Midbrain (tissue), 1 donor: ENCODE results near the gene RHOT2.
"Not testable (repeated sequence)": the region's sequence is repeated elsewhere in the genome, so short reads cannot be mapped to it uniquely, and the experiment has no call there.

Experiments
- DNase-seq: peaks from one replicate; lab custom pipeline; 2025; lab: John Stamatoyannopoulos, UW

Gene RHOT2

DNA sequence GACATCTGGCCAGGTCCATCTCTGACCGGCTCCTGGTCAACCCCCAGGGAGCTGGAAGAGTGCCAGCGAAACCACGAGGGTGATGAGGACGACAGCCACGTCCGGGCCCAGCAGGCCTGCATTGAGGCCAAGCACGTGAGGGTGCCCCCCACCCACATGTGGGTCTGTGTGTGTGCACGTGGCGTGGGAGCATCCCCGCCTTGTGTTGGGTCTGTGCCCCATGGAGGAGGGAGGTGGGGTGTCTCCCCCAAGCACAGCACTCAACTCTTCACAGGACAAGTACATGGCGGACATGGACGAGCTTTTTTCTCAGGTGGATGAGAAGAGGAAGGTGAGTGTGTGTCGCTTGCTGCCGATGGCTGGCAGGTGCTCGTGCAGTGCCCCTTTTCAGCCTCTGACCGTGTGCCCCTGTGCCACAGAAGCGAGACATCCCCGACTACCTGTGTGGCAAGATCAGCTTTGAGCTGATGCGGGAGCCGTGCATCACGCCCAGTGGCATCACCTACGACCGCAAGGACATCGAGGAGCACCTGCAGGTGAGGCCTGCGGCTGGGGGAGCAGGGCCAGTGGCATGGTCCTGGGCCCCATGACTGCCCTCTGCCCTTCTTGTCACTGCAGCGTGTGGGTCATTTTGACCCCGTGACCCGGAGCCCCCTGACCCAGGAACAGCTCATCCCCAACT, 14.0 kb downstream of the RHOT2 start:
- DNase-seq, result no peak

GRCh38 chr16:682493-683395, 14.8 kb downstream of the RHOT2 start:
- DNase-seq, result no peak

DNA sequence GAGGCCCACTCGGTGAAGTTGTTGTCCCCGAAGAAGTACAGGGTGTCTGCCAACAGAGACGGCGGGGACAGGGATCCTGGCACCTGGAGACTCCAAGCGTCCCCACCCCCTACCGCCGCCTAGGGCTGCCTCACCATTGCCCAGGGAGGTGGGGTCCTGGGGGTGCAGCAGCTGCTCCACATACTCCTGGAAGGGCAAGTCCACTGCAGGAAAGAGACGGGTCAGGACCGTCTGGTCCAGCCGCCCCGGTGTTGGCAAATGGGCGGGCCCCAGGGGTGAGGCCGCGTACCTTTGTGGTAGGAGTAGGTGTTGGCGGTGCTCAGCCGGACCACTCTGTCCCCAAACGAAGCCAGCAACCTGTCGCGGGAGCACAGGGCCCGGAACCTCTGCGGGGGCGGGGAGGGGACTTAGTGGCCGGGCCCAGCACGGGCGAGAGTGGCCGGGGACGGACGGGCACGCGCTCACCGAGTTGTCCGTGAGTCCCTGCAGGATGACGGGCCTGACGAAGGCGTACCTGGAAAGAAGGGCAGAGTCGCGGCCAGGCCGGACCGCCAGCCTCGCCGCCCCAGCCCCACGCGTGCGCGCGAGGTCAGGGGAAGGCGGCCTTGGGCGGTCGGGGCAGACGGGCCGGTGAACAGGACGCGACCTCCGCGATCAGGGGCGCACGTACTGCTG, 15.6 kb downstream of the RHOT2 start:
- DNase-seq, result no peak

DNA sequence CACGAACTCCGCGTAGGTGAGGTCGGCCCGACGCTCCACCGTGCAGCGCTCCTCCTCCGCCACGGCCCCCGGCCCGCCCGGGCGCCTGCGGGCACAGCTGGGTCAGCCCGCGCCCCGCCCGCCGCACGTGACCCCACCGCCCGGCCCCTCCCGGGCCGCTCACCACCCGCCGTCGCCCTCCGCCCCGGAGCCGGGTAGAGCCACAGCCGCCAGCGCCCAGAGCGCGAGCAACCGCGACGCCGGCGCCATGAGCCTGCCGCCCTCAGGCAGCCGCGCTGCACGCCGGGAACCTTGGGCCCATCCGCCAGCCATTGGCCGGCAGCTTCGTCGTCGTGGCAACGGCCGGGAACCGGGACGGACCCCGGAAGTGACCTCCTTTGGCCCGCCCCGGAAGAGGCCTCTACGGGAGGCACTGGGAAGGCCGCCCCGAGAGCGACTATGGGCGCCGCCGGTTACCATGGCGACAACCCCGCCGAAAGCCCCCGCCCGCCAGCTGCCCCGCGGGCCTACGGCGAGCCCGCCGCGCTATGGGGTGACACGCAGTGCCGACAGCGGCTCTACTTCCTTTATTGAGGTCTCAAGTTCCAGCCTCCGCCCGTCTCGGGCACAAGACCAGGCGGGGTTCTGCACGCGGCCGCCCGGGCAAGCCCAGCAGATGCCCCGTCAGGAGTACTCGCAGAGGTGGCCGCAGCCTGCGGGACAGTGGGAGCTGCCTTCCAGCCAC, 16.3 kb downstream of the RHOT2 start, which contains the start of gene JMJD8:
Gene JMJD8 (minus strand): TSS at position 264 of the 724 bp plus-strand sequence. CDS start 15 bp downstream, at position 249.
- DNase-seq, result peak; percentile 97

DNA sequence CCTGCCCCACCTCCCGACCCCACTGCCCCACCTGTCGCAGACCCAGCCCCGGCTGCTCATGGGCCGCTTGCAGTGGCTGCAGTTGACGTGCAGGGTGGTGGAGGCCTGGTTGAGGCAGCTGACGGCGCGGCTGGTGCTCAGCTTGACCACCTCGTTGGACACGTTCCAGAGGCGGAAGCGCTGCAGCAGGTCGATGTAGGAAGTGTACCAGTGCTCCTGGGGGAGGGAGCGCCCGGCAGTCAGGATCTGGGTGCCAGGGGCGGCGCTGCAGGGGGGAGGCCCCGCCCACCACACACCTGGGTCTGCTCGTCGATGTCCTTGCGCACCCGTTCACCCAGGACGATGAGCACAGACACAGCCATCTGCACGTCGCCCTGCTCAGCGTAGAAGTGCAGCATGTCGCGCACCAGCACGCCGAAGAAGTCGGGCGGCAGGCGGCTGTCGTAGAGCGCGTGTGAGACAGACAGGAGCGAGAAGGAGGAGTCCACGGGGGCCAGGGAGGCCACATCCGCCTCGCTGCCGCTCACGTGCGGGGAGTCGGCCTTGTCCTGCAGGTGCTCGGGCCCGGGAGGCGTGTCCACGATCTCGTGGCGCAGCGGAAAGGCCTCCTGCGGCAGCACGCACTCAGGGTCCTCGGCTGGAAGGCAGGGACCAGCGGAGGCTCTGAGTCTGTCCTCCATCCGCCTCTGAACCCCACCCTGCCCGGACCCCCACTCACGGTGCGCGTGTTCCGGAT, 17.2 kb downstream of the RHOT2 start:
- no peak for DNase-seq

DNA sequence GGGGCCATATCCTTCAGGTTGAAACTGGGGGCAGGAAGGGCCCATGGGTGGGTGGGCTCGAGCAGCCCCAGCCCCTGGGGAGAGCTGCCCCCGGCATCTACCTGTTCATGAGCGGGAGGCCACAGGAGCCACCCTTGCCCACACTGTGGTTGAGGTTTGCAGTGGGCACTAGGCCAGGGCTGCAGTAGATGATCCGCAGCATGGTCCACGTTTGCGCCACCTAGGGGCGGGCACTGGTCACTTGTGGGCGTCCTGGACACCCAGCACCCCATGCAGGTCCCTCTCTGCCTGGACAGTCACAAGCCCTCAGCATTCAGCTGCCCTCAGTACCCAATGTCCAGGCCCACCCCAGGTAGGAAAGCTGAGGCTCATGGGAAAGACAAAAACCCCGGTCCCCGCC, 18.0 kb downstream of the RHOT2 start:
- no peak for DNase-seq

DNA sequence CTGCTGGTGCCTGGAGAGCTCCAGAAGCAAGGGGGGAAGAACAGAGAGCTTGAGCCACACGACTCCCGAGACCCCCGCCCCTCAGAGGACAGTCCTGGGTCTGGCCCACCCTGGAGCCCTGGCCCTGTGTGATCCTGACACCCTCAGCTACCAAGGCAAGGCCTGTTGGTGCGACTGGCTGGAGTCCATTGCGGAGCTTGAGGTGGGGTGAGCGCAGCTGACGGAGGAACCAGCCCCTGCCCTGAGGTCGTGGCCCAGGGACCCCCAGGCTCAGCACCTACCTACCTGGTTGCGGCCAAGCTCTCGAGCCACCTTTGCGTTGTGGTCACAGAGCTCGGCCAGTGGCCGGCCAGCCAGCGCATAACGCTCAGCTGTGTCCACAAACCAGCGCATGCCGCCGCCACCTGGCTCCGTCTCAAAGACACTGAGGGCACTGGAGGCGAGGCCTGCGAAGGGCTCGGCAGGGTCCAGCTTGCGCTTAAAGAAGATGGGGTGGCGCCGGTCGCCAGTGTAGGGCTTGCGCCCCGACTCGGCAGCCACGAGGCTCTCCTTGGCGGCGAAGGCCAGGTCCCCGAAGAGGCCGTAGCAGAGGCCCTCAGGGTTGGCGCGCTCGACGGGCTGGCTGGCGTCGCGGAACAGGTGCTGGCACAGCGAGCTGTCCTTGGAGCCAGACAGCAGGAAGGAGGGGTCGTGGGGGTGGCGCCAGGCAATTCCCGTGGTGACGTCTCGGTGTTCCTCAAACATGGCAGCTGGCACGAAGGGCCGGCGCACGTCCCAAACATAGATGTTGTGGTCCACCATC, 18.7 kb downstream of the RHOT2 start:
- no peak for DNase-seq

DNA sequence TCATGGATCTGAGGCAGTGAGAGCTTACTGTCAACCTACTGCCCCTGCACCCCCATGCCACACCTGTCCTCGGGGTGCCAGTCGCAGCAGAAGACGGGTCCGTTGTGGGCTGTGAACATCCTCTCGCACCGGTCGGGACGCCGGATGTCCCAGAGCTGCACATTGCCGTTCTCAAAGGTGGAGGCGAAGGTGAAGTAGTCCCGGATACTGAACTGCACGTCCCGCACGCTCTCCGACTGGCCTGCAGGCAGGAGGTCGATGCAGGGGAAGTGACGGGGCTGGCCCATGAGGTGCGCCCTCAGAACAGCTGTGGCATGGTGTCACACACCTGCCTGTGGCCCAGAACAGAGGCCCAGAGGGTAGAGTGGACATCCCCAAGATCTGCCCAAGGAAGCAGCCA, 19.6 kb downstream of the RHOT2 start:
- DNase-seq, result no peak

DNA sequence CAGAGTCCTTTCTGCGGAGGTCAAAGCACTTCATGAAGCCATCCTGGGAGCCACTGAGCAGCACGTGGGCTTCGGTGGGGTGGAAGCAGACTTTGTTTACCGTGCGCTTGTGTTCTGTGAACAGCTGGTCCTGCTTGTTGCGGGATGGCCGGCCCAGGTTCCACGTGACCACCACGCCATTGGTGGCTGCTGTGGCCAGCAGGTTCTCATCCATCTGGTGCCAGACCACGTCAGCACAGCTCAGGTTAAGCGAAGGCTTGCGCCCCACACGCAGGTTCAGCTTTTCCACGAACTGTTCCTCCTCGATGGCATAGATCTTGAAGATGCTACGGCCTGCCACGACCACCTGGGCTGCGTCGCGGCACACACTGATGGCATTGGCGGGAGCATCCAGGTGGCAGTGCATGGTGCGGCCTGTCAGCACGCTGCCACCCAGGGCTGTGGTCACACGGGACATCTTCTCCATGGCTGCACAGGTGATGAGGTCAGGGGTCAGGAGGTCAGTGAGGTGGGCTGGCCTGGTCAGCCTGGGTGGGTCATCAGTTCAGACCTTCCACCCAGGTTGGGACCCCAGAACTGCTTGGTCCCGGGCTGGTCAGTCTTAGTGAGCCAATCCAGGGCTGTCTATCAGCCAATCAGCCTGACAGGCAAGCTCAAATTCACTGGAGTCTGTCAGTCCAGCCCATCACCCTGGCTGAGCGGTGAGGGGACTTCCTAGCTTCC, 21.4 kb downstream of the RHOT2 start:
- DNase-seq, result no peak

DNA sequence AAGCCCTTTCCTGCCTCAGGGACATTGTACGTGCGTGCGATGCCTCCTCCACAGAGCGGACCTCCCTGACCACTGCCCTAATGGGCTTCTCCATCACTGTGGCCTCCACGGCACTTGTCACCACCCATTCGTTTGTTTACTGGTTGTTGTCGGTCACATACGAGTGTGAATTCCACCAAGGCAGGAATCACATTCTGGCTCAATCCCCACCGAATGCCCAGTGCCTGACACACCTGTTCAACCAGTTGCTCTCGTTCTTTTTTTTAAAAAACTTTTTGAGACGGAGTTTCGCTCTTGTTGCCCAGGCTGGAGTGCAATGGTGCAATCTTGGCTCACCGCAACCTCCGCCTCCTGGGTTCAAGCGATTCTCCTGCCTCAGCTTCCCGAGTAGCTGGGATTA, 23.3 kb downstream of the RHOT2 start:
- not testable (repeated sequence) for DNase-seq

DNA sequence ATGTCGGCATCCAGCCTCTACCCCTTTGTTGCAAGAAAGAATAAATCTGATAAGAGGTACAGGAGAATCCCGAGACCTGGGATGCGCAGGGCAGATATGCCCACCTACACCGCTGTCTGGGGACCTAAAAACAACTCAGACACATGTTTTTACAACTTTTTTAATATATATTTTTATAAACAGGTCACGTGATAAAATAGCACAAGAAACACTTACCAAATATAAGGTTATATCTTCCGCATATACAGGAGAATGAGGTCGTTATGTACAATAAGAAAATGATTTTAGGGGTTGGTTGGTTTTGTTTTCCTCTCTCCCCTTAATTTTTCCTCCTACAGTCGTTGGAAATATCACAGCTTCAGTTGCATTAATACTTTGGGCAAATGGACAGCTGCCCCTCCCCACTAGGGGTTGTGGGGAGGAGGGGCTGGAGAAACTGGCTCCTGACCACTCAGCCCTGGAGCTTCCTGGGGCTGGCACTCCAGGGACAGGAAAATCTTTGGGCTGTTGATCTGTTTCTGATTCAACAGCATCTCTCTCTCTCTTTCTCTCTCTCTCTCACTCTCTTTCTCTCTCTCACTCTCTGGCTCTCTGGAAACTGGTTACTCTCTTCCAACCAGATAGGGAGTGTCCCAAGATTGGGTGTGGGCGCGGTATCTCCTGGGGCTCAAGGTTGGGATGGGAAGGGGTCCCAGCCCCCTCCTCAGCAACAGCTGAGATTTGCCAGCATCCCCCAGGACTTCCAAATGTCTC, 24.6 kb downstream of the RHOT2 start:
- no peak for DNase-seq

DNA sequence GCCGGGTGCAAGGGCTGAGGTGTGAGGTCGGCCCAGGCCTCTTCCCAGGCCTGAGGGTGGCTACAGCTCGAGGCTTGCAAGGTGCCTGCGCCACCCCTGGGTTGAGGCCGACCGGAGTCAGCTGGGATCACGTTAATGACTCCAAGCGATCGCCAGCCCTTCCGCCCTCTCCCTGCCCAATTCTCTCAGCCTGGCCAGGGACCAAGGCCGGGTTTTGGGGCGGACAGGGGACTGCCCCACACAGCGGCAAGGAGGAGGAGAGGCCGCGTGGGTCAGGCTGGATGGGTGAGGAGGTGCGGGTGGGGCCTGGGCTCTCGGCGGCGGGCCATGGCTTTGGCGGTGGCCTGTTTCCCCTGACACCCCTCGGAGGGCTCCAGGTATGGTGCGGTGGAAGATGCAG, 25.4 kb downstream of the RHOT2 start:
- DNase-seq, result no peak

- no peak for DNase-seq
These were observed 25.8 kb downstream of the RHOT2 start for GRCh38 chr16:693766-694165.

GRCh38 chr16:694187-694862, 26.4 kb downstream of the RHOT2 start:
- DNase-seq, result no peak

DNA sequence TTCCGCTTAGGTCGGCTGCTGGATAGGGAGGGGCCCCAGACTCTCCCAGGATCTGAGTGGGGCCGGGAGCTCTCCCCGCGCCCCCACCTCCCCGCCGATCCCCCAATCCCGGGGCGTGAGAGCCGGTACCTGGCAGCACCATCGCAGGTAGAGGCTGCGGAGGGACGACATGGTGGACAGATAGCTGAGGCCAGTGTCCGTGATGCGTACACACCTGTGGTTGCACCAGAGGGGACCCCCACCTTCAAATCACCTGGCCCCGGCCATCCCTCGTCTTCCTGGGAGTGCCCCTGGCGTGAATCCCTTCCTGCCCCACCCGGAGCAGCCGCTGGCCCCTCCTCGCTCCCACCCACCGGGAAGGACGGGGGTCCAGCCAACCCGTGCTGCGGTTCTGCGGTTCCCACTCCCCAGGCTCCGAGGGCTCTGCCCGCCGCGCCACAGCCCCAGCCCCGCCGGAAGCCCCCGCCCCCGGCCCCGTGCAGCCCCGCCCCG, 27.0 kb downstream of the RHOT2 start:
- DNase-seq, result no peak

GRCh38 chr16:695355-696089, 27.6 kb downstream of the RHOT2 start:
- no peak for DNase-seq

DNA sequence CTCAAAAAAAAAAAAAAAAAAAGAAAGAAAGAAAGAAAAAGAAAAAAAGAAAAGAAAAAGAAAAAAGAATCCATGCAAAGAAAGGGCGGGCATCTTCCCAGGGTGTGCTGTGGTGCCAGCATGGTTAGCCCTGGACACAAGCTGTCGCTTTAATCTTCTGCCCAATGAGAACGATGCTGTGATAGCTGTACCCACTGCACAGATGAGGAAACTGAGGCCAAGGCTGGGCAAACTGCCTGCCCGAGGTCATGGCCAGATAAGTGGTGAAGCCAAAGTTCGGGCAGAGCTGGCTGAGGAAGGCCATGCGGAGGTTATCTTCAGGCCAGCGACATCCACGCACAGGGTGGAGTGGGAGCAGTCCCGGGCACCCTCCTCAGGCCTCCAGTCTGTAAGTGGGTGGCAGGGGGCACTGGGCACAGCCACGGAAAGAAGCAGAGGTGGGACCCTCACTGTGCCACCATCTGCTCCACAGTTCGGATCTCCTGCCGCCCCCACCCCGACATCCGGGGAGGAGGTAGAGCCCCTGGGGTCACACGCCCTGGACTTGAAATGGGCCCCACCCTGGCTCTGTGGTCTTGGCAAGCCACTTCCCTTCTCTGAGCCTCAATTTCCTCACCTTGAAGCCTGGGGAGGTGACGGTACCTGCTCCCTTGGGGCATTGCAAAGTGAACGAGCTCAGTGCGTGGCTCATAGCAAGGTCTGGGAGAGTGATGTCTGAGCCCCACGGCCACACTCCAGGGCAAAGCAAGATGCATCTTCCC, 31.2 kb downstream of the RHOT2 start:
- no peak for DNase-seq
